ENCODE measurements around the gene TMEM63C. TPM values are rescaled to one million over a fixed set of nuclear protein-coding genes. Genes with fewer than 3 reads are reported as not detected.

Gene TMEM63C
- total RNA-seq, 3 donors from 2014 or later (not counting 1 experiment from before 2014, with no cell fraction given): 1.5 to 5.1 (median 2.1) TPM

GRCh38 chr14:77206261-77206824, 24.7 kb downstream of the TMEM63C start:
- no peak overlapping the region for H3K27ac ChIP-seq (ENCODE audit: low read length)
- Mint-ChIP-seq H3K27ac (no peak overlapping the region), H3K9me3 (no peaks in the 10 kb centered on the region), H3K36me3 (no peaks in the 10 kb centered on the region), H3K4me3 (no peak overlapping the region), H3K27me3 (ENCODE audit: low read depth in 2 of 2) (peaks cover 10 to 21% of the 10 kb centered on the region in 2 donors), H3K4me1 (peaks cover 0 to 5% of the 10 kb centered on the region in 2 donors)
- H3K4me3 ChIP-seq (ENCODE audit: low read length): no peak overlapping the region
- TF ChIP-seq CTCF (IDR thresholded peaks at IDR 0.05): no peak
- intact Hi-C loops (cut with micrococcal nuclease): no loop called here
- no peaks in the 10 kb centered on the region for H3K36me3 ChIP-seq (ENCODE audit: control insufficient read depth, insufficient read depth, low read length)
- WGBS (ENCODE audit: insufficient coverage): 70% methylated on average over 2 of the region's 2 CpGs
- no peak for DNase-seq
- no peaks in the 10 kb centered on the region for H3K27me3 ChIP-seq (ENCODE audit: control insufficient read depth, insufficient read depth, low read length)
- H3K9me3 ChIP-seq (ENCODE audit: control insufficient read depth, insufficient read depth, low read length): no peaks in the 10 kb centered on the region
- no peak for ATAC-seq
- no peaks in the 10 kb centered on the region for H3K4me1 ChIP-seq (ENCODE audit: control insufficient read depth, insufficient read depth, low read length)

- no peaks in the 10 kb centered on the region for H3K9me3 ChIP-seq (ENCODE audit: control insufficient read depth, insufficient read depth, low read length)
- TF ChIP-seq CTCF (IDR thresholded peaks at IDR 0.05): no peak
- H3K27me3 Mint-ChIP-seq (ENCODE audit: low read depth in 2 of 2): peaks cover 10 to 21% of the 10 kb centered on the region in 2 donors
- no peak overlapping the region for H3K4me3 ChIP-seq (ENCODE audit: low read length)
- peaks cover 0 to 5% of the 10 kb centered on the region in 2 donors for H3K4me1 Mint-ChIP-seq
- H3K4me1 ChIP-seq (ENCODE audit: control insufficient read depth, insufficient read depth, low read length): no peaks in the 10 kb centered on the region
- H3K9me3 Mint-ChIP-seq: no peaks in the 10 kb centered on the region
- 47% methylated on average over 1 of the region's 2 CpGs for WGBS (ENCODE audit: insufficient coverage)
- no peaks in the 10 kb centered on the region for H3K27me3 ChIP-seq (ENCODE audit: control insufficient read depth, insufficient read depth, low read length)
- H3K36me3 Mint-ChIP-seq: no peaks in the 10 kb centered on the region
- ATAC-seq (no peak), DNase-seq (no peak)
- intact Hi-C loops (cut with micrococcal nuclease): no loop called here
- H3K4me3 Mint-ChIP-seq: no peak overlapping the region
- H3K27ac Mint-ChIP-seq: no peak overlapping the region
- H3K36me3 ChIP-seq (ENCODE audit: control insufficient read depth, insufficient read depth, low read length): no peaks in the 10 kb centered on the region
- H3K27ac ChIP-seq (ENCODE audit: low read length): no peak overlapping the region
Measured at GRCh38 chr14:77206877-77207389, 25.3 kb downstream of the TMEM63C start.

GRCh38 chr14:77208291-77208978, 26.8 kb downstream of the TMEM63C start:
- Mint-ChIP-seq H3K27me3 (ENCODE audit: low read depth in 2 of 2) (peaks cover 11 to 24% of the 10 kb centered on the region in 2 donors), H3K4me3 (no peak overlapping the region), H3K9me3 (no peaks in the 10 kb centered on the region), H3K27ac (no peak overlapping the region), H3K4me1 (peaks cover 0 to 5% of the 10 kb centered on the region in 2 donors), H3K36me3 (no peaks in the 10 kb centered on the region)
- intact Hi-C loops (cut with micrococcal nuclease): no loop called here
- H3K27me3 ChIP-seq (ENCODE audit: control insufficient read depth, insufficient read depth, low read length): no peaks in the 10 kb centered on the region
- ATAC-seq (peak; percentile 49 to 76 (median 59)), DNase-seq (peak; percentile 50 to 69)
- WGBS (ENCODE audit: insufficient coverage): 48% methylated on average over 10 of the region's 10 CpGs
- no peak overlapping the region for H3K4me3 ChIP-seq (ENCODE audit: low read length)
- TF ChIP-seq CTCF (IDR thresholded peaks at IDR 0.05): no peak
- H3K9me3 ChIP-seq (ENCODE audit: control insufficient read depth, insufficient read depth, low read length): no peaks in the 10 kb centered on the region
- H3K36me3 ChIP-seq (ENCODE audit: control insufficient read depth, insufficient read depth, low read length): no peaks in the 10 kb centered on the region
- H3K4me1 ChIP-seq (ENCODE audit: control insufficient read depth, insufficient read depth, low read length): no peaks in the 10 kb centered on the region
- H3K27ac ChIP-seq (ENCODE audit: low read length): no peak overlapping the region

All from natural killer cell (primary cell).